ENCODE data around the gene HNRNPH1. TPM values are rescaled to one million over a fixed set of nuclear protein-coding genes. Genes with fewer than 3 reads are reported as not detected.

HNRNPH1 gene
- total RNA-seq, 1 donor from 2014 or later: 1,021 TPM

- Mint-ChIP-seq H3K27me3 (ENCODE audit: unreplicated experiment) (peaks cover 28% of the 10 kb centered on the region), H3K27ac (ENCODE audit: unreplicated experiment) (peak overlapping the region; percentile 94), H3K36me3 (ENCODE audit: unreplicated experiment) (peaks cover 5% of the 10 kb centered on the region), H3K4me3 (ENCODE audit: unreplicated experiment) (peak overlapping the region; percentile 6), H3K4me1 (ENCODE audit: low read depth, unreplicated experiment) (peaks cover 60% of the 10 kb centered on the region), H3K9me3 (ENCODE audit: unreplicated experiment) (peaks cover 36% of the 10 kb centered on the region)
- TF ChIP-seq, protein P1, sequence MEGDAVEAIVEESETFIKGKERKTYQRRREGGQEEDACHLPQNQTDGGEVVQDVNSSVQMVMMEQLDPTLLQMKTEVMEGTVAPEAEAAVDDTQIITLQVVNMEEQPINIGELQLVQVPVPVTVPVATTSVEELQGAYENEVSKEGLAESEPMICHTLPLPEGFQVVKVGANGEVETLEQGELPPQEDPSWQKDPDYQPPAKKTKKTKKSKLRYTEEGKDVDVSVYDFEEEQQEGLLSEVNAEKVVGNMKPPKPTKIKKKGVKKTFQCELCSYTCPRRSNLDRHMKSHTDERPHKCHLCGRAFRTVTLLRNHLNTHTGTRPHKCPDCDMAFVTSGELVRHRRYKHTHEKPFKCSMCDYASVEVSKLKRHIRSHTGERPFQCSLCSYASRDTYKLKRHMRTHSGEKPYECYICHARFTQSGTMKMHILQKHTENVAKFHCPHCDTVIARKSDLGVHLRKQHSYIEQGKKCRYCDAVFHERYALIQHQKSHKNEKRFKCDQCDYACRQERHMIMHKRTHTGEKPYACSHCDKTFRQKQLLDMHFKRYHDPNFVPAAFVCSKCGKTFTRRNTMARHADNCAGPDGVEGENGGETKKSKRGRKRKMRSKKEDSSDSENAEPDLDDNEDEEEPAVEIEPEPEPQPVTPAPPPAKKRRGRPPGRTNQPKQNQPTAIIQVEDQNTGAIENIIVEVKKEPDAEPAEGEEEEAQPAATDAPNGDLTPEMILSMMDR (IDR thresholded peaks at IDR 0.05; ENCODE audit: partially characterized antibody, unreplicated experiment): no peak
- DNase-seq: no peak
Observed at GRCh38 chr5:179610109-179610902, 13.2 kb downstream of the HNRNPH1 start.

- Mint-ChIP-seq H3K27me3 (ENCODE audit: unreplicated experiment) (peaks cover 29% of the 10 kb centered on the region), H3K4me3 (ENCODE audit: unreplicated experiment) (peak overlapping the region; percentile 64), H3K27ac (ENCODE audit: unreplicated experiment) (peak overlapping the region; percentile 94), H3K4me1 (ENCODE audit: low read depth, unreplicated experiment) (peaks cover 62% of the 10 kb centered on the region), H3K9me3 (ENCODE audit: unreplicated experiment) (peaks cover 37% of the 10 kb centered on the region), H3K36me3 (ENCODE audit: unreplicated experiment) (peaks cover 5% of the 10 kb centered on the region)
- DNase-seq: no peak
- TF ChIP-seq, protein P1 (IDR thresholded peaks at IDR 0.05; ENCODE audit: partially characterized antibody, unreplicated experiment): no peak
Observed at GRCh38 chr5:179609834-179610108, 13.7 kb downstream of the HNRNPH1 start.

- H3K27me3 Mint-ChIP-seq (ENCODE audit: unreplicated experiment): peaks cover 24% of the 10 kb centered on the region
- TF ChIP-seq, protein P1 (IDR thresholded peaks at IDR 0.05; ENCODE audit: partially characterized antibody, unreplicated experiment): no peak
- peaks cover 5% of the 10 kb centered on the region for H3K36me3 Mint-ChIP-seq (ENCODE audit: unreplicated experiment)
- peak overlapping the region; percentile 94 for H3K27ac Mint-ChIP-seq (ENCODE audit: unreplicated experiment)
- peak overlapping the region; percentile 55 for H3K4me3 Mint-ChIP-seq (ENCODE audit: unreplicated experiment)
- DNase-seq: no peak
- peaks cover 58% of the 10 kb centered on the region for H3K4me1 Mint-ChIP-seq (ENCODE audit: low read depth, unreplicated experiment)
- H3K9me3 Mint-ChIP-seq (ENCODE audit: unreplicated experiment): peaks cover 39% of the 10 kb centered on the region
Observed at GRCh38 chr5:179608131-179608581, 15.3 kb downstream of the HNRNPH1 start.

- TF ChIP-seq, protein P1 (IDR thresholded peaks at IDR 0.05; ENCODE audit: partially characterized antibody, unreplicated experiment): no peak
- peaks cover 5% of the 10 kb centered on the region for H3K36me3 Mint-ChIP-seq (ENCODE audit: unreplicated experiment)
Observed at GRCh38 chr5:179607160-179607931, 16.1 kb downstream of the HNRNPH1 start.

GRCh38 chr5:179606910-179607159, 16.6 kb downstream of the HNRNPH1 start:
- Mint-ChIP-seq H3K4me1 (ENCODE audit: low read depth, unreplicated experiment) (peaks cover 54% of the 10 kb centered on the region), H3K27me3 (ENCODE audit: unreplicated experiment) (peaks cover 22% of the 10 kb centered on the region), H3K4me3 (ENCODE audit: unreplicated experiment) (peak overlapping the region; percentile 55), H3K9me3 (ENCODE audit: unreplicated experiment) (peaks cover 37% of the 10 kb centered on the region), H3K27ac (ENCODE audit: unreplicated experiment) (peak overlapping the region; percentile 94), H3K36me3 (ENCODE audit: unreplicated experiment) (peaks cover 3% of the 10 kb centered on the region)
- no peak for DNase-seq
- TF ChIP-seq, protein P1 (IDR thresholded peaks at IDR 0.05; ENCODE audit: partially characterized antibody, unreplicated experiment): no peak

More at GRCh38 chr5:179607160-179607931, 16.1 kb downstream of the HNRNPH1 start:
- H3K27ac Mint-ChIP-seq (ENCODE audit: unreplicated experiment): peak overlapping the region; percentile 94
- H3K9me3 Mint-ChIP-seq (ENCODE audit: unreplicated experiment): peaks cover 39% of the 10 kb centered on the region
- H3K4me1 Mint-ChIP-seq (ENCODE audit: low read depth, unreplicated experiment): peaks cover 56% of the 10 kb centered on the region
- peaks cover 24% of the 10 kb centered on the region for H3K27me3 Mint-ChIP-seq (ENCODE audit: unreplicated experiment)
- H3K4me3 Mint-ChIP-seq (ENCODE audit: unreplicated experiment): peak overlapping the region; percentile 55
- peak; percentile 80 for DNase-seq
